HuH-7.5 (cell line): ENCODE measurements around the gene CHST15.

ENCODE experiments used
- DNase-seq: peaks from one replicate; pipeline ENCODE4 v3.0.0; 2011; ENCODE audit warnings: low spot score

The CHST15 gene

DNA sequence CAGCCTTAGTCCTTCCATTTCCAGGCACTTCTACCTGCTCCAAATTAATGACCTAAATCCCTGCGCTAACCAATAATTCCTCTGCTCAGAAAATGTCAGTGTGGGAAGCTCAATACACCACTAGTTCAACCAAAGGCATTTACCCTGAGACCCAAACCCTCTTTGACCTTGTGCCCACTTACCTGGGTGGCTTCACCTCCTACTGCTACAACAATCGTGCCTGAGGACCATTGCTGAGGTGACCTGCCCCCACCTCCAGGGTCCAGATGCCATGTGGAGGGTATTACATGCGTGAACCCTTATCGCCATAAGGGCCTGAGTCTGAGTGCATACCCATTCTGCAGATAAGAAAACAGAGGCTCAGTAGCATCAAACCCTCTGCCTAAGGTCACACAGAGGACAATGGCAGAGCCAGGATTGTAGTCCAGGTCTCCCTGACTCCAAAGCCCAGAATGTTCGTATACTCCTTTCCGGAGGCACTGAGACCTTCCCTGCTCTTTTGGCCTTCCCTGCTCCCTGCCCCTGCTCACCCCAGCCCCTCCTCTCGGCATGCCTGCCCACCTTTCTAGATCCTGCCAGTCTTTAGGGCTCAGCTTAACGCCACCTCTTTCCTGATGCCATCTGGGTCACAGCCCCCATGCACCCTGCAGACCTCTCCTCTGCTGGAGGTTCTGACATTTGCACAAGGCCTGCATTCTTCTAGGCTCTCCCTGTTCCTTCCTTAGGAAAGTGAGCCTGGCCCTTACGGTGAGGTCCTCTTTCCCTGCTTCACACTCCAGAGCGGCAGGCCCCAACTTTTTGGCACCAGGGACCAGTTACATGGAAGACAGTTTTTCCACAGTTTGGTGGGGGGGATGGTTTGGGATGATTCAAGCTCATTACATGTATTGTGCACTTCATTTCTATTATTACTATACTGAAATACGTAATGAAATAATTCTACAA, 94.9 kb downstream of the CHST15 start:
- no peak for DNase-seq

DNA sequence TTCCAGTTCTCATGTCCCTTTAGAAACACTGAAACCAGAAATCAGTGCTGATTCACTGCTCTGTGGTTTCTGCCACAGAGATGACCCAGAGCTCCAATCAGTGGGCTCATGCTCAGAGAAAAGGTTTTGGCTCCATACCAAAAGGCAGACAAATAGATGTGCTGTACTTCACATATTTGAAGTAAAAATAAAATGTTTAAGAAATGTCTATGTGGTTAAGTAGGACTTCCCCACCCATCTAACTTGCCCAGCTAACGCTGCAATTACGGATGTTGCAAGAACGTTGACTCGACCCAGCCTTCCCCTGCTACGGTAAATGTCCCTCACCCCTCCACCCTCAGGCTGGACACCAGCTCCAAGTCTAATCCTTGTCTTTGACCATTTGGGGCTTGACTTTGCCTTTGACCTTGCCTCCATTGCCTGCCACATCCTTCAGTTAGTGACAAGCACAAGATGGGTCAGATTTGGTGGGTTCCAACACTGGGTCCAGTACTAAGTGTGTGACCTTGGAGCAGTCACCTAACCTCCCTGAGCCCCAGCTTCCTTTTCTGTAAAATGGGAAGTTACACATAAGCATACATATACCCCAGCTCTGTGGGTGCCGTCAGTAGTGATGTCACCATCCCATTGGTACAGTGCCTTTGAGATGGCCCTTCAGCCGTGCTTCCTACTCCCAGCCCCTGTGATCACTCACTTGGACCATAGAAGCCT, 95.8 kb downstream of the CHST15 start:
- no peak for DNase-seq

DNA sequence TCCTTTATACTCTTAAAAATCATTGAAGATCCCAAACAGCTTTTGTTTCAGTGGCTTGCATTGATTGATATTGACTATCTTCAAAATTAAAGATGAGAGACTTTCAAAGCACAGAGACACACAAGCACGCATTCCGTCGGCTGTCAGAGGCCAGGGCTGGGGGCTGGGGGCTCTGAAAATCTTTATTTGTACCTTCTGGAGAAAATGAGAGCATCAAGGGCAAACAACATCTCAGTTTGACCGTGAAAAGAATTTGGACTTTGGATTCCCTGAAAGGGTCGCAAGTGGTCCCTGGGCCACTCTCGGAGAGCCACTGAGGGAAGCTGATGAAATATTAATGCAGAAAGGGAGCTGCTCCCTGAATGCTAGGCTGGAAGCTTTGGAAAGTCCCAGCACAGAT, 96.4 kb downstream of the CHST15 start:
- no peak for DNase-seq

DNA sequence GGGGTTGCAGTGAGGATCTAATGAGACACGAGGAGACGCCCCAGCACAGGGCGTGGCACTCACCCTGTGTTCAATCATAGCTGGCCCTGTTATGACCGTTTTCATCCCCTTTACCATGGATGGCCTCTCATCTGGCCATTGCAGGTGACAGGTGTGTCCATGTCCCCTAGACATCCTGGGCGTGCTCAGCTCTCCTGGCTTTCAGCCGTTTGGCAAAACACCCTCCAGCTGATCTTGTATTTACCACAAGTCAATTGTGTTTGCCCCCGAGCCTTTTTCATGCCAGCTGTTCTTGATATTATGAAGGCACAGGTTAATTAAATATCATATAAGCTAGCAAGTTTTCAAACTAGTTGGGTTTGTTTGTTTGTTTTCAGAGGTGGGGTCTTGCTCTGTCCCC, 97.1 kb downstream of the CHST15 start:
- DNase-seq = no peak

DNA sequence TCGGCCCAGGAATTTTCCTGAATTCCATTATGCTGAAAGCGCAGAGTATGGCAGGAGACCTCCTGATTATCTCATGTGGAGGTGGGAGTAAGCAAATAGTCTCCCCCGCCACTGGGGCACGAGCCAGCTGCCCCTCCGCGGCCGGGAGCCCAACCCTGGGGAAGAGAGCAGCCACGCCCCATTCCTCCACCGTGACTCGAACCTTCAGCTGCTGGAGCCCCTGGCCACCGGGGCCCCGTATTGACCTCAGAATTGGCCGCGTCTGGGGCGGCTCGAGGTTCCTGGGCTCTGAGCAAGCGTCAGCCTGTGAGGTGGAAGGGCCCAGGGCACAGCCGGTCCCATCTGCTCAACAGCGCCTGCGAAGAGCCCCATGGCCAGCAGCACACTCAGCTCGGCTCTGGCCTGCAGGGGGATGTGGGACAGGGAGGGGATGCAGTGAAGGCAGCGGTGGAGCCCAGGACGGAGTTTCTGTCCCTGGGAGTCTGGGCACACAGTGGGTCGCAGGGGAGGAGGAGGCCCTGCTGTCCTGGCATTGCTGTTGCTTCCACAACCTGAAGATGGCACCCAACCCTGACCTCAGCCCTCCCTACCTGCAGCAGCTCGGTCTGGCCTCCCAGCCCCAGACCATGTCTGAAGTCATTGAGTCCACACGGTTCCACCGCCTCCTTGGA, 97.8 kb downstream of the CHST15 start:
- peak; percentile 84 for DNase-seq

DNA sequence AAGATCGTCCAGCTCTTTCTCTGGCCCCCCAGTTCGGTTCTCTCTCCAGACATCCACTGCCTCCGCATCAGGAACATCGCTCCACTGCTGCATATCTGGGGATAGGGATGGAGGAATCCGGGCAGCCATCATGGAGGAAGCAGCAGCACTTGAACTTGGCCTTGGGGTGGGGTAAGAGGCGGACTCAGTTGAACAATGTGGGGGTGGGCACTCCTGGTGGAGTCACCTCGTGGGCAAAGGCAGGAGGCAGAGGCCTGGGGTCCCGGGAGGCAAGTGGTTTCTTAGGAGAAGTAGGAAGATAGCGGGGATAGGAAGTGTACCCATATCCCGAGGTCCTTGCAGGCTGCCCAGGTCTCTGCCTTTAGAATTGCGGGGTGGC, 98.3 kb downstream of the CHST15 start:
- no peak for DNase-seq

DNA sequence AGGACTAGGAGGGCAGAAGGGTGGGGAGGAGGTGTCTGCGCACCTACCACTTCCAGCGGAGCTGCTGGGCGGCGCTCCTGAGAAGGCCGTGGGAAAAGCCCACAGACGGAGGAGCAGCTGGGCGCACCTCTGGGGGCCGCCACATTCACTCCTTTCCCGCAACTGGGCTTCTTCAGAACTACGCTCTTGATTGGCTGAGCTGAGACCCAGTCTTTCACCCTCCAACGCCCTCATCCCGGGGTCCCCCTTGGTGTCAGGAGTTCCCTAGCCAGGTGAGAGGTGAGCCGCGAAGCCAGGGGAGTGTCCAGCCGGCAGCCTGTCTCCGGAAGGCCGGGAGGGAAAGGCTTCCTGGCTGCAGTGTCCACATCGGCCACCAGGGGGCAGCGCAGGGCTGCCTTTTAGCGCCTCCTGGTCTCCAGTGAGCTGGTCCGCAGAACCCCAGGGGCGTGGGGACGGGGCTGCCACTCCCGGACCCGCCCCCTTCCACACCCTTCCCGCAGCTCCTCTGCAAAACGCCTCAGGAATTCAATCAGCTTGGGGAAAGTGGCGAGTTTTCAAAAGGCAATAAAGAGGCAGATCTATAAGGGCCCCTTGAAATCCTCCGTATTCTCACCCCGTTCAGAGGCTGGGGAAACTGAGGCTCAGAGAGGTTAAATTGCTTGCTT, 98.8 kb downstream of the CHST15 start:
- peak; percentile 91 for DNase-seq

DNA sequence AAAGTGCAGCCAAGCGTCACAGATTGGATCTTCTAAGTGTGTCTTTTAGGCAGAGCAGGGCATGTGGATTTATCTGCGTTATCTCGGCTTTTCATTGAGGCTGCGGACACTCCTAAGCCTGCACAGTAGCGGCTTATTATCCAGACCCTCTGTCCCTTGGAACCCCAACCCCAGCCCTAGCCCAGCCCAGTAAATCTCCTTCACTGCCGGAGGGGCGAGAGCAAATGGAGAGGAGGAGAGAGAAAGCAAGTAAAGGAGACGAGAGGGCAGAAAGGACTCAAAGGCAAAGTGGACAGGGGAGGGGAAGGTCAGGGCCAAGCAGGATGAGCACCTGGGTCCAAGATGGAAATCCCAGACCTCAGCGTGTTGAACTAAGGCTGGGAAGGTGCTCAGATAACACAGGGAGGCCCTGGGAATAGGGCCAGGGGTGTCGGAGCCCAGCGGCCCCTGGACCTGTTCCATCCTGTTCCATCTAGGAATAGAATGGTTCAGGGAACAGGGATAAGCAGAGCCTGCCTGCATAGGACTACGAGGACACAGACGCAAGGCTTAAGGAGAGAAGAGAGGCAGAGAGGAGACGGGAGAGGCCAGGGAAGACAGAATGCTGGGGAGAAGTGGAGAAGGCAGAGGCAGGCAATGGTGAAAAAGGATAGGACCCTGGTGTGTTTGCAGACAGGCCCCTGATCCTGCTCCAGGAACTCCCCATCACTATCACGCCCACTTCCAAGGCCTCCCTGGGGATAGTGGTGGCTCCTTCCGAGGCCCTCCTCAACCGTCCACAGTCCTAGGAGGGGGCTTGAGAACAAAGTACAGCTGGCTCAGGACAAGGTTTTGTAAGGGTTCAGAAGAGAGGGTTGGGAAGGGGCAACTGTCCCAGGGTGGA, 99.6 kb downstream of the CHST15 start:
- DNase-seq = no peak

DNA sequence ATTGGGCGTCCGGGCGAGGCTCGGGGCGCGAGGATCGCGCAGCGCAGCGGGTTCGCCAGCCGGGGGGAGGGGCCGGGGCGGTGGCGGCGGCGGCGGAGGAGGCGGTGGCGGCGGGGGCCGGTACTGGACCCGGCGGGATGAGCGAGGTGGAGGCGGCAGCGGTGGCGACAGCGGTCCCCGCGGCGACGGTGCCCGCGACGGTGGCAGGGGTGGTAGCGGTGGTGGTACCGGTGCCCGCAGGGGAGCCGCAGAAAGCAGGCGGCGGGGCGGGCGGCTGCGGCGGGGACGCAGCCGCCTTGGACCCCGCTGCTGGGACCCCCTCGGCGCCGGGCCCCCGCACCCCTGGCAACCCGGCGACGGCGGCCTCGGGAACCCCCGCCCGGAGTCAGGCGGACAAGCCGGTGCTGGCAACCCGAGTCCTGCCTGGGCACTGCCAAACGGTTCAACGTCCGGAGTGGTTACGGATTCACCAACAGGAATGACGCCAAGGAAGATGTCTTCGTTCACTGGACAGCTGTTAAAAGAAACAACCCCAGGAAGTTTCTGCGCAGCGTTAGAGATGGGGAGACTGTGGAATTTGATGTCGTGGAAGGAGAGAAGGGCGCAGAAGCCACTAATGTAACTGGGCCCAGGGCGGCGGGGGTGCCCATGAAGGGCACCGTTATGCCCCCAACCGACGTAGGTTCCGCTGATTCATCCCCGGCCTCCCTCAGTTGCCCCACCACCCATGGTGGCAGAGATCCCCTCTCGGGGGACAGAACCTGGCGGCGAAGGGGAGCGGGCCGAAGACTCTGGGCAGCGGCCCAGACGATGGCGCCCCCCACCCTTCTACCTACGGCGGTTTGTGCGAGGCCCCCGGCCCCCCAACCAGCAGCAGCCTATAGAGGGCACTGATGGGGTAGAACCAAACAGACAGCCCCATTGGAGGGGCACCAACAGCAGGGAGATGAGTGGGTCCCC, 101.5 kb downstream of the CHST15 start:
- no peak for DNase-seq

DNA sequence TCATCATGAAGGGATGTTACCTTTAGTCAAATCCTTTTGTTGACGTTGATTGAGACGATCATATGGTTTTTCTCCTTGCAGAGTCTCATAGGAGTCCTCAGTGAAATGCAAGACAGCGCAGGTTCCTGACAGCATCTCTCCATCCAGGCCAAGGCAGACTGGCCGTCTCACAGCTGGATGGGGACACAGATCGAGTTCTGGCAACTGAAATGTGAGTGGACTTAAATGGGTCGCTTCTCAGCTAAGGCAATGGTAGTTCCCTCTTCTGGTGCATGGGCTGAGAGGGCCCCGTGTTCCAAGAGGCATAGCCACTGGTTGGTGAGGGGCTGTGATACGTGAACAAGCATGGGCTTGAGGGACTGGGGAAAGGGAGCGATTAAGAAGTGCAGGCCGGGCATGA, 102.5 kb downstream of the CHST15 start:
- no peak for DNase-seq

DNA sequence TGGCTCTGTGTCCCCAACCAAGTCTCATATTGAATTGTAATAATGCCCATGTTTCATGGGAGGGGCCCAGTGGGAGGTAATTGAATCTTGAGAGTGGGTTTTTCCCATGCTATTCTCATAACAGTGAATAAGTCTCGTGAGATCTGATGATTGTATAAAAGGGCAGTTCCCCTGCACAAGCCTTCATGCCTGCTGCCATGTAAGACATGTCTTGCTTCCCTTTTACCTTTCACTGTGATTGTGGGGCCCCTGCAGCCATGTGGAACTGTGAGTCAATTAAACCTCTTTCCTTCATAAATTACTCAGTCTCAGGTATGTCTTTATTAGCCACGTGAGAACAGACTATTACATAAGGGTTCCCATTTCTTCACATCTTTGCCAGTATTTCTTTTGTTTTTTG, 104.7 kb downstream of the CHST15 start:
- no peak for DNase-seq

DNA sequence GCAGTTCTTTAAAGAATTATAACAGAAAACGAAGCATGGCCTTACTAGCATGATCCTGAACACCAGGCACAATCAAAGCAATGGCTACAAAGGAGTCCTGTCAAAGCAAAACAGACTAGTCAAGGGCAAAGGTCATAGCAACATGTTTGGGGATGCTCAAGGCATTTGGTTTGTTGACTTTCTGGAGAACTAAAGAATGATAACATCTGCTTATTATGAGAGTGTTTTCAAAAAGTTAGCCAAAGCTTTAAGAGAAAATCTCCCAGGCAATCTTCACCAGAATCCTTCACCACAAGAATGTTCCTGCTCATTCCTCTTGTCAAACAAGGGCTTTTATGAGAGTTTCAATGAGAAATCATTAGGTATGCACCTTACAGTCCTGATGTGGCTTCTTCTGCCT, 106.7 kb downstream of the CHST15 start:
- no peak for DNase-seq

DNA sequence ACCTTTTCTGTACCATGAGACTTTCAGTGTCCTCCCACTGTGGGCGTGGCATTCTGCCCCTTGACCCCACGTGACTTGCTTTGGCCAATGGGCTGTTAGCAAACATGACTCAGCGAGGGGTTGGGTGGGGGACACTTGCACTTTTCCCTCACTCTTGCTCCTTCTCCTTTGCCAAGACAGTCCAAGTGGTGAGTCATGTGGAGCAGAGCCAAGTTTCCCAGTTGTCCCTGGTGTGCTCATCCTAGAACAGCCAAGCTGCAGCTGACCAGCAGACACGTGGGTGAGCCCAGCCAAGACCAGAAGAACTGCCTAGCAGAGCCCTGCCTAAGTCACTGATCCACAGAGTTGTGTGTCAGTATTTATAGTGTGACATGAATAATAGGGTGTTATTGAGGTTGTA, 119.0 kb downstream of the CHST15 start:
- no peak for DNase-seq

DNA sequence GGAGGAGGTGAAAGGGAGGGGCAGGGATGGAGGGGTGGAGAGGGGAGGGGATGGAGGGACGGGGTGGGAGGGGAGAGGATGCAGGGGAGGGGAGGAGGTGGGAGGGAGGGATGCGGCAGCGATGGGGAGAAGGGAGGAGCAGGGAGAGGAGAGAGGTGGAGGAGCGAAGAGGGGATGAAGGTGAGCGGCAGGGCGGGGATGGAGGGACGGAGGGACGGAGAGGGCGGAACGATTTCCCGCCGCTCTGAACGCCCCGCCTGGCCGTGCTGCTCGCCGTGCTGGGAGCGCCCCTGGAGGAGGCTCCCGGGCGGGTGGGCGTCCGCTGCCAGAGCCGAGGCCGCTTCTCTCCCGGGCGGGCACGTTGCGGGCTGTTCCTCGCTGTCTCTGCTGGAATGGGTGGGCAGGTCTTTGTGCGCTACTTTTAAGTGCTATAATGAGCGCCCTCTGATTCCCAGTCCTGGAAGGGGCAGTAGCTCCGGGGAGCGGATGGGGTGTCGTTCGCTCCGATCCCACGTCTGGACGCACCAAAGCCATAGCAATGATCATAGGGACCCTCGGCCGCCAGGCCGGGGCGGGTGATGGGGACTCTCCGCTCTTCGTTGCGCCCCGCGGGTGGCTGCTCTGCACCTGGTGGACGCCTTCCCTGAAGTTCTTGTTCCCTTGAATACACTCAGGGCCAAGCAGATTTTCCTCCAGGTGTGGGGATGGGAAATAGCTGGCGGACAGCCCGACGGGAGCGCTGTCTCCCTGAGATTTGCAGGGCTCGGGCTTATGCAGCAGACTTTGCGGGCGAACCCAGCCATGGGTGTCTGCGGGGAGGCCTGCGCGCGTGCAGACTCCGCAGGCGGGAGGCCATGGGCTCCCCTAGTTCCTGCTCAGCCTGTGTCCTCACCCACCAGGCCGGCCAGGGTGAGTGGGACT, 120.7 kb downstream of the CHST15 start:
- no peak for DNase-seq

DNA sequence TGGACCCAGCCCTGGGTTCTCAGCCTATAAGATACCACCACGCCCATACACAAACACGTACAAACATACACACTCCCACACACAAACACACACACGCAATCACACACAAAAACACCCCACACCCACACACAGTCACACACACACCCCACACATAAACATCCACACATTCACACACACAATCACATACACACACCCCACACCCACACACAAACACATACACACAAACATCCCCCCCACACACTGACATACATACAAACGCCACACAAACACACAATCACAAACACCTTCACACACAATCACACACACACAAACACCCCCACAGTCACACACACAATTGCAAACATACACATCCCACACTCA, 122.5 kb downstream of the CHST15 start:
- no peak for DNase-seq

DNA sequence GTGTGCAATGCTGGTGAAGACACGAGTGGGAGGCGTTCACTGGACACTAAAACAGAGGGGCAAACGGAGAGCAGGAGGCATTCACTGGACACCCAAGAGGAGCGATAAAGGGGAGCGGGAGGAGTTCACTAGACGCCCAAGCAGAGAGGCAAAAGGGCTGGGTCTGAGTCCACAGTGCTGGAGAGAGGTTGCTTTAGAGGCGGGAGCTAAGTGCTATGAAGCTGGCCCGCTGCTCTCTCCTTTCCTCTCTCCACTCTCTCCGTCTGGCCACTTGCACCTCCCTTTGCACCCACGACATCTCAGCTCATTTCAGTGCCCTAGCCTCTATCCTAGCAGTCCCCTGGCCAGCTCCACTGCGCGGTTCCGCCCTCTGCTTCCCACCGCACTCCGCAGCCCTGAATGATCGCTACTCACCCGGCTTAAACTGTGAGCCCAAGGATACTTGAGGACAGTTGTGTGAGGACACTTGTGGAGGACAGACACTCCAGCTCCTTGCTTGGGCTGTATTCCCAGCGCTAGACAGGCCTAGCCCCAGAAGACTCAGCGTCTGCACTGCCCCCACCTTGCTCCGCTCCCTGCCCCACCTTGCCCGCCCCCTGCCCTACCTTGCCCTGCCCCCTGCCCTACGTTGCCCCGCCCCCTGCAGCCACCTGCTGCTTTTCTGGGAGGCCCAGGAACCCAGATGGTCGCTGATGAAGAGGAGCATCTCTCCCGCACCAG, 123.0 kb downstream of the CHST15 start:
- DNase-seq = no peak

DNA sequence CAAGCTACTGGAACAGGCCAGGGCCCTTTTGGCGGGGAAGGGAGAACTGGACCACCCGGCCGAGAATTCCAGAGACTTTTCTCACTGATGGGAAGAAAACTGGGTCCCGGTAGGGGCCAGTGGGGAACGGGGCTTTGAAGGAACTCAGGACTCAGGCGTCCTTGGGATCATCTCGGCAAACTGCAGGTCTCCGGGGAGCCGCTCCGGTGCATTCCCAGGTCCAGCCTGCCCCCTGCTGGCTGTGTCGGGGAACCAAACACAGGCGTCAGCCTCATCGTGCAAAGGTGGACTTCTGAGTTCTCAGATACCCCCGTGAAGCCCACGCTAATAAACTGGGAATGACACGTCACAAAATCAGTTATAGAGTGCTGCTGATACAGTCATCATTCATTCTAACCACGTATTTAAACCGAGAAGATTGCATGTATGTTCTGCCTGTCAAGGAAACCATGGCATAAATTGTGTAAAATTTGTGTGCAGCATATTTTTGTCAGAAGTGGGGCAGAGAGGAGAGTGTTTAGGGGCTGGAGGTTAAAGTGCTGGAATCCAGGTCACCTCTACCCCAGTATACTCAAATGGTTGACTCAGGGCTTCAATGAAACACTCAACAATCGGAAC, 125.7 kb downstream of the CHST15 start:
- peak; percentile 76 for DNase-seq

DNA sequence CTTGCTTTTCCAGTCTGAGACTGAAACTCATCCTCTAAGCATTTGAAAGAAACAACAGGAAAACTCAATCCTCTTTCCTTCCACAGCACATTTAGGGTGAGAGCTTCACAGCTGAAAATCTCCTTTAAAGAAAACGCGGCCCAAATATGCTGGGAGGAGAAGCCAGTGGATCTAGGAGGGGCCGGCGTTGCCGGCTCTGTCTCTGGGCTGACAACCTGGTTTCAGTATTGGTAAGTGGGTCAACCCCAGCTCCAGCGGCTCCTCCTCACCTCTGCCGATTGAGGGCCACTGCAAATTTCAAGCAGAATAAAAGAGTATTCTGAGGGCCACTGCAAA, 126.5 kb downstream of the CHST15 start:
- no peak for DNase-seq
